Measurements from ENCODE around the gene SCLY.

DNA sequence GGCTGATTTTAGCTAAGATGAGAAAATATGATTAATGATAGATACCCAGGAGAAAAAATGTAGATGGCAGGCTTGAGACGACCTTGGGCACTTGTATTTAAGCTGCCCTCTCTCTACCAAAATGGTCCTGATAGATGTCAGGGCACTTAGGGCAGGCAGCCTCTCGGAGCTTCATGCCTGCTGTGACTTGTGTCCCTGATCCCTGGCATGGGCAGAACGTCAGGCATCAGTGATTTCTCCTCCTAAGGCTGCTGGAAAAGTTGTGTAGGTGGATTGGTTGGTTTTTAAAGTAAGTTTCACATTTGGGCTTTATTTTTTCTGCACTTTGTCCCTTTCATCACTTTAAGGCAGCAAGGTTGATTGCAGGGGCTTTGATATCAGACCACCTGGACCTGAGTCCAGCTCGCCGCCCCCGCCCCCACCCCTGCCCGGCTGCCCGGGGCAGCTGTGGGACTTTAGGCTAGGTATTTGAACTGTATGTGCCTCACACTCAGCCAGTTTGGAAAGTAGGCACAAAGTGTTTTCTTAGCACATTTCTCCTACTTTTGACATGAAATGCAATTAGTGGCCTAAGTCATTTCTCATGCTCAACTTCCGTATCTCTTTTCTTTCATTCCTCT lies 35.0 kb upstream of the SCLY start:
- TF ChIP-seq TBP (CRISPR knock-in tag; IDR thresholded peaks at IDR 0.05) (no peak), ESRRA (CRISPR knock-in tag; IDR thresholded peaks at IDR 0.05; ENCODE audit: low read depth) (no peak), NR1H2 (CRISPR knock-in tag; IDR thresholded peaks at IDR 0.05; ENCODE audit: borderline replicate concordance, low read depth) (no peak), RNF2 (conservative IDR thresholded peaks at IDR 0.05; ENCODE audit: low read depth) (no peak), CBX5 (CRISPR knock-in tag; IDR thresholded peaks at IDR 0.05; ENCODE audit: borderline replicate concordance) (no peak)
- TF ChIP-seq, protein P1, sequence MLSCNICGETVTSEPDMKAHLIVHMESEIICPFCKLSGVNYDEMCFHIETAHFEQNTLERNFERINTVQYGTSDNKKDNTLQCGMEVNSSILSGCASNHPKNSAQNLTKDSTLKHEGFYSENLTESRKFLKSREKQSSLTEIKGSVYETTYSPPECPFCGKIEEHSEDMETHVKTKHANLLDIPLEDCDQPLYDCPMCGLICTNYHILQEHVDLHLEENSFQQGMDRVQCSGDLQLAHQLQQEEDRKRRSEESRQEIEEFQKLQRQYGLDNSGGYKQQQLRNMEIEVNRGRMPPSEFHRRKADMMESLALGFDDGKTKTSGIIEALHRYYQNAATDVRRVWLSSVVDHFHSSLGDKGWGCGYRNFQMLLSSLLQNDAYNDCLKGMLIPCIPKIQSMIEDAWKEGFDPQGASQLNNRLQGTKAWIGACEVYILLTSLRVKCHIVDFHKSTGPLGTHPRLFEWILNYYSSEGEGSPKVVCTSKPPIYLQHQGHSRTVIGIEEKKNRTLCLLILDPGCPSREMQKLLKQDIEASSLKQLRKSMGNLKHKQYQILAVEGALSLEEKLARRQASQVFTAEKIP (CRISPR knock-in tag; IDR thresholded peaks at IDR 0.05; ENCODE audit: borderline replicate concordance) = no peak
- TF ChIP-seq, protein P2, sequence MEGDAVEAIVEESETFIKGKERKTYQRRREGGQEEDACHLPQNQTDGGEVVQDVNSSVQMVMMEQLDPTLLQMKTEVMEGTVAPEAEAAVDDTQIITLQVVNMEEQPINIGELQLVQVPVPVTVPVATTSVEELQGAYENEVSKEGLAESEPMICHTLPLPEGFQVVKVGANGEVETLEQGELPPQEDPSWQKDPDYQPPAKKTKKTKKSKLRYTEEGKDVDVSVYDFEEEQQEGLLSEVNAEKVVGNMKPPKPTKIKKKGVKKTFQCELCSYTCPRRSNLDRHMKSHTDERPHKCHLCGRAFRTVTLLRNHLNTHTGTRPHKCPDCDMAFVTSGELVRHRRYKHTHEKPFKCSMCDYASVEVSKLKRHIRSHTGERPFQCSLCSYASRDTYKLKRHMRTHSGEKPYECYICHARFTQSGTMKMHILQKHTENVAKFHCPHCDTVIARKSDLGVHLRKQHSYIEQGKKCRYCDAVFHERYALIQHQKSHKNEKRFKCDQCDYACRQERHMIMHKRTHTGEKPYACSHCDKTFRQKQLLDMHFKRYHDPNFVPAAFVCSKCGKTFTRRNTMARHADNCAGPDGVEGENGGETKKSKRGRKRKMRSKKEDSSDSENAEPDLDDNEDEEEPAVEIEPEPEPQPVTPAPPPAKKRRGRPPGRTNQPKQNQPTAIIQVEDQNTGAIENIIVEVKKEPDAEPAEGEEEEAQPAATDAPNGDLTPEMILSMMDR (CRISPR knock-in tag; IDR thresholded peaks at IDR 0.05) = no peak
- TF ChIP-seq, protein P3, sequence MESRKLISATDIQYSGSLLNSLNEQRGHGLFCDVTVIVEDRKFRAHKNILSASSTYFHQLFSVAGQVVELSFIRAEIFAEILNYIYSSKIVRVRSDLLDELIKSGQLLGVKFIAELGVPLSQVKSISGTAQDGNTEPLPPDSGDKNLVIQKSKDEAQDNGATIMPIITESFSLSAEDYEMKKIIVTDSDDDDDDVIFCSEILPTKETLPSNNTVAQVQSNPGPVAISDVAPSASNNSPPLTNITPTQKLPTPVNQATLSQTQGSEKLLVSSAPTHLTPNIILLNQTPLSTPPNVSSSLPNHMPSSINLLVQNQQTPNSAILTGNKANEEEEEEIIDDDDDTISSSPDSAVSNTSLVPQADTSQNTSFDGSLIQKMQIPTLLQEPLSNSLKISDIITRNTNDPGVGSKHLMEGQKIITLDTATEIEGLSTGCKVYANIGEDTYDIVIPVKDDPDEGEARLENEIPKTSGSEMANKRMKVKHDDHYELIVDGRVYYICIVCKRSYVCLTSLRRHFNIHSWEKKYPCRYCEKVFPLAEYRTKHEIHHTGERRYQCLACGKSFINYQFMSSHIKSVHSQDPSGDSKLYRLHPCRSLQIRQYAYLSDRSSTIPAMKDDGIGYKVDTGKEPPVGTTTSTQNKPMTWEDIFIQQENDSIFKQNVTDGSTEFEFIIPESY (CRISPR knock-in tag; IDR thresholded peaks at IDR 0.05) = no peak
- TF ChIP-seq, protein P4, sequence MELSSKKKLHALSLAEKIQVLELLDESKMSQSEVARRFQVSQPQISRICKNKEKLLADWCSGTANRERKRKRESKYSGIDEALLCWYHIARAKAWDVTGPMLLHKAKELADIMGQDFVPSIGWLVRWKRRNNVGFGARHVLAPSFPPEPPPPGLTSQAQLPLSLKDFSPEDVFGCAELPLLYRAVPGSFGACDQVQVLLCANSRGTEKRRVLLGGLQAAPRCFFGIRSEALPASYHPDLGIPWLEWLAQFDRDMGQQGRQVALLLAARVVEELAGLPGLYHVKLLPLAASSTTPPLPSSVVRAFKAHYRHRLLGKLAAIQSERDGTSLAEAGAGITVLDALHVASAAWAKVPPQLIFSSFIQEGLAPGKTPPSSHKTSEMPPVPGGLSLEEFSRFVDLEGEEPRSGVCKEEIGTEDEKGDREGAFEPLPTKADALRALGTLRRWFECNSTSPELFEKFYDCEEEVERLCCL (CRISPR knock-in tag; IDR thresholded peaks at IDR 0.05; ENCODE audit: borderline replicate concordance) = no peak
